Neuronal stem cell (in vitro differentiated cells): ENCODE data around the gene ATL2.

Experiments
- DNase-seq: peaks from one replicate; pipeline ENCODE4 v3.0.0-alpha.2; 2013; ENCODE audit warnings: low spot score
- H2AFZ ChIP-seq: one replicate; pipeline ENCODE4 v1.6.1; 2013; ENCODE audit warnings: mild to moderate bottlenecking, low read length, inconsistent platforms
- H2AK5ac ChIP-seq: 2 replicates; pipeline ENCODE4 v1.6.1; 2013; ENCODE audit warnings: low read depth, mild to moderate bottlenecking, inconsistent platforms, low read length, moderate library complexity, mixed read lengths
- H2BK120ac ChIP-seq: 2 replicates; pipeline ENCODE4 v1.6.1; 2013; ENCODE audit warnings: low read depth, mild to moderate bottlenecking, inconsistent platforms, low read length, moderate library complexity, mixed read lengths
- H2BK12ac ChIP-seq: one replicate; pipeline ENCODE4 v1.6.1; 2013; ENCODE audit warnings: low read length, inconsistent platforms
- H2BK15ac ChIP-seq: 2 replicates; pipeline ENCODE4 v1.6.1; 2013; ENCODE audit warnings: mild to moderate bottlenecking, low read length, inconsistent platforms, mixed read lengths
- H2BK5ac ChIP-seq: one replicate; pipeline ENCODE4 v1.6.1; 2013; ENCODE audit warnings: inconsistent platforms, mild to moderate bottlenecking, low read length, moderate library complexity
- H3K14ac ChIP-seq: one replicate; pipeline ENCODE4 v1.6.1; 2013; ENCODE audit warnings: low read length, inconsistent platforms
- H3K18ac ChIP-seq: 2 replicates; pipeline ENCODE4 v1.6.1; 2013; ENCODE audit warnings: low read length, inconsistent platforms
- H3K23ac ChIP-seq: 2 replicates; pipeline ENCODE4 v1.6.1; 2013; ENCODE audit warnings: low read depth, mild to moderate bottlenecking, mixed read lengths, low read length, inconsistent platforms; ENCODE audit not compliant: poor library complexity
- H3K27ac ChIP-seq: replicated peaks from 3 replicates; pipeline ENCODE4 v1.5.1; 2013; ENCODE audit warnings: low read length, inconsistent platforms
- H3K27me3 ChIP-seq, 3 experiments: 2 replicates each; pipeline ENCODE4 v1.6.1; 2013; ENCODE audit warnings: low read length in 3 of 3, mild to moderate bottlenecking in 2 of 3, inconsistent platforms in 1 of 3, low read depth in 1 of 3, mixed read lengths in 1 of 3, moderate library complexity in 1 of 3; ENCODE audit not compliant: control insufficient read depth in 3 of 3, insufficient read depth in 3 of 3
- H3K36me3 ChIP-seq, 2 donors: replicated peaks in 1 of 2; 2 replicates each; pipeline ENCODE4 v1.6.1; 2013; ENCODE audit warnings: low read length in 2 of 2; ENCODE audit not compliant: control insufficient read depth in 2 of 2, insufficient read depth in 2 of 2
- H3K4ac ChIP-seq: 2 replicates; pipeline ENCODE4 v1.6.1; 2013; ENCODE audit warnings: inconsistent platforms, mild to moderate bottlenecking, low read length, moderate library complexity
- H3K4me1 ChIP-seq, 2 donors: 1 replicate in 1 of 2; 2 replicates in 1 of 2; pipeline ENCODE4 v1.6.1; 2013; ENCODE audit warnings: low read length in 2 of 2, low read depth in 1 of 2; ENCODE audit not compliant: control insufficient read depth in 2 of 2, insufficient read depth in 1 of 2
- H3K4me2 ChIP-seq: one replicate; pipeline ENCODE4 v1.6.1; 2013; ENCODE audit warnings: mild to moderate bottlenecking, low read length, inconsistent platforms; ENCODE audit not compliant: insufficient read depth, poor library complexity, severe bottlenecking
- H3K4me3 ChIP-seq, 2 donors: 2 replicates each; pipeline ENCODE4 v1.5.1; 2013; ENCODE audit warnings: low read length in 2 of 2, mild to moderate bottlenecking in 2 of 2, inconsistent platforms in 1 of 2, moderate library complexity in 1 of 2
- H3K79me1 ChIP-seq: one replicate; pipeline ENCODE4 v1.6.1; 2013; ENCODE audit warnings: low read depth, mild to moderate bottlenecking, inconsistent platforms, low read length, moderate library complexity
- H3K9ac ChIP-seq: one replicate; pipeline ENCODE4 v1.6.1; 2013; ENCODE audit warnings: mild to moderate bottlenecking, low read depth, low read length, inconsistent platforms; ENCODE audit not compliant: poor library complexity
- H3K9me3 ChIP-seq, 2 donors: replicated peaks in 1 of 2; 2 replicates each; pipeline versions ENCODE3 to v1.6.1; 2013; ENCODE audit warnings: low read length in 2 of 2, mild to moderate bottlenecking in 2 of 2, inconsistent platforms in 1 of 2, low read depth in 1 of 2, mixed read lengths in 1 of 2, moderate library complexity in 1 of 2; ENCODE audit not compliant: control insufficient read depth in 2 of 2, insufficient read depth in 1 of 2
- H4K8ac ChIP-seq: one replicate; pipeline ENCODE4 v1.6.1; 2013; ENCODE audit warnings: low read depth, mild to moderate bottlenecking, inconsistent platforms, low read length, moderate library complexity
- H4K91ac ChIP-seq: one replicate; pipeline ENCODE4 v1.6.1; 2013; ENCODE audit warnings: low read length, low read depth, mild to moderate bottlenecking, inconsistent platforms; ENCODE audit not compliant: poor library complexity
- WGBS, 2 donors: extraction: QIAGEN DNeasy Blood & Tissue Kit; methylation state at CpG; one replicate each; pipeline ENCODE4 v1.1.7; 2013; ENCODE audit warnings: missing lambda C conversion rate in 2 of 2, mixed read lengths in 1 of 2; ENCODE audit not compliant: insufficient read length in 2 of 2, insufficient replicate concordance in 1 of 2; ENCODE audit errors: extremely low coverage in 2 of 2; 5-methylcytosine and 5-hydroxymethylcytosine counted together

The ATL2 gene

GRCh38 chr2:38264396-38265221, 112.5 kb downstream of the ATL2 start:
- Histone ChIP-seq H3K9me3 (peaks cover 0 to 2% of the 10 kb centered on the region in 2 donors), H3K4me1 (peaks cover 2 to 4% of the 10 kb centered on the region in 2 donors), H3K18ac (no peak overlapping the region), H2BK12ac (no peak overlapping the region), H2AK5ac (no peak overlapping the region), H3K27me3 (peaks cover 0 to 13% (median 0%) of the 10 kb centered on the region in 3 experiments), H4K8ac (no peak overlapping the region), H3K23ac (no peak overlapping the region), H3K9ac (no peak overlapping the region), H3K79me1 (no peaks in the 10 kb centered on the region), H3K4me3 (no peak overlapping the region), H3K4me2 (no peak overlapping the region), H2BK5ac (no peak overlapping the region), H2AFZ (no peak overlapping the region), H4K91ac (no peak overlapping the region), H2BK120ac (no peak overlapping the region), H3K36me3 (no peaks in the 10 kb centered on the region), H3K27ac (no peak overlapping the region), H2BK15ac (no peak overlapping the region), H3K14ac (no peak overlapping the region), H3K4ac (no peak overlapping the region)
- no peak for DNase-seq
- WGBS, 2 donors = no CpG with 5 or more reads among the region's 4 CpGs

- WGBS, 2 donors = no CpG with 5 or more reads among the region's 6 CpGs
- Histone ChIP-seq H3K4me1 (peaks cover 2 to 4% of the 10 kb centered on the region in 2 donors), H2AK5ac (no peak overlapping the region)
These were observed 113.8 kb downstream of the ATL2 start for GRCh38 chr2:38263293-38263692.

GRCh38 chr2:38262069-38262871, 114.8 kb downstream of the ATL2 start:
- no peak overlapping the region for H3K4me2 ChIP-seq
- no peak overlapping the region for H3K27ac ChIP-seq
- no peak overlapping the region for H3K4ac ChIP-seq
- H3K14ac ChIP-seq = no peak overlapping the region
- H3K27me3 ChIP-seq = peaks cover 0 to 13% (median 0%) of the 10 kb centered on the region in 3 experiments
- H3K23ac ChIP-seq = no peak overlapping the region
- peaks cover 0 to 2% of the 10 kb centered on the region in 2 donors for H3K9me3 ChIP-seq
- no peak overlapping the region for H2BK120ac ChIP-seq
- no peak overlapping the region for H3K9ac ChIP-seq
- no peak overlapping the region for H2AK5ac ChIP-seq
- H2BK12ac ChIP-seq = no peak overlapping the region
- H2BK5ac ChIP-seq = no peak overlapping the region
- peak overlapping the region; percentile 17 for H2AFZ ChIP-seq
- no peak overlapping the region for H4K91ac ChIP-seq
- no peak overlapping the region for H4K8ac ChIP-seq
- no peak for DNase-seq
- no CpG with 5 or more reads among the region's 14 CpGs for WGBS, 2 donors
- H3K4me1 ChIP-seq = peaks cover 2 to 4% of the 10 kb centered on the region in 2 donors
- no peaks in the 10 kb centered on the region for H3K79me1 ChIP-seq
- H3K4me3 ChIP-seq = no peak overlapping the region
- peak overlapping the region; percentile 68 for H3K18ac ChIP-seq
- no peaks in the 10 kb centered on the region for H3K36me3 ChIP-seq
- no peak overlapping the region for H2BK15ac ChIP-seq

More at GRCh38 chr2:38263293-38263692, 113.8 kb downstream of the ATL2 start:
- no peak overlapping the region for H3K14ac ChIP-seq
- no peaks in the 10 kb centered on the region for H3K79me1 ChIP-seq
- no peak overlapping the region for H3K9ac ChIP-seq
- H3K9me3 ChIP-seq = peaks cover 0 to 2% of the 10 kb centered on the region in 2 donors
- H3K36me3 ChIP-seq = no peaks in the 10 kb centered on the region
- H4K8ac ChIP-seq = no peak overlapping the region
- H2BK12ac ChIP-seq = no peak overlapping the region
- no peak overlapping the region for H2AFZ ChIP-seq
- H3K4me3 ChIP-seq = no peak overlapping the region
- DNase-seq = no peak
- no peak overlapping the region for H4K91ac ChIP-seq
- no peak overlapping the region for H3K23ac ChIP-seq
- no peak overlapping the region for H3K18ac ChIP-seq
- H3K4ac ChIP-seq = no peak overlapping the region
- H2BK15ac ChIP-seq = no peak overlapping the region
- no peak overlapping the region for H3K4me2 ChIP-seq
- H3K27me3 ChIP-seq = peaks cover 0 to 13% (median 0%) of the 10 kb centered on the region in 3 experiments
- no peak overlapping the region for H2BK5ac ChIP-seq
- no peak overlapping the region for H2BK120ac ChIP-seq
- no peak overlapping the region for H3K27ac ChIP-seq

- H3K27ac ChIP-seq = no peak overlapping the region
- no peak overlapping the region for H3K4ac ChIP-seq
- no peak overlapping the region for H3K4me2 ChIP-seq
- no peak overlapping the region for H3K4me3 ChIP-seq
- H3K18ac ChIP-seq = no peak overlapping the region
- no CpG with 5 or more reads among the region's 10 CpGs for WGBS, 2 donors
- H2BK5ac ChIP-seq = no peak overlapping the region
- H2BK15ac ChIP-seq = no peak overlapping the region
- H3K23ac ChIP-seq = no peak overlapping the region
- no peaks in the 10 kb centered on the region for H3K36me3 ChIP-seq
- peaks cover 2 to 4% of the 10 kb centered on the region in 2 donors for H3K4me1 ChIP-seq
- H3K9me3 ChIP-seq = peaks cover 0 to 2% of the 10 kb centered on the region in 2 donors
- peak overlapping the region; percentile 42 for H2AFZ ChIP-seq
- H3K14ac ChIP-seq = no peak overlapping the region
- DNase-seq = no peak
- H3K9ac ChIP-seq = no peak overlapping the region
- H2BK120ac ChIP-seq = no peak overlapping the region
- no peak overlapping the region for H2BK12ac ChIP-seq
- no peaks in the 10 kb centered on the region for H3K79me1 ChIP-seq
- no peak overlapping the region for H2AK5ac ChIP-seq
- no peak overlapping the region for H4K91ac ChIP-seq
- no peak overlapping the region for H4K8ac ChIP-seq
- peaks cover 0 to 13% (median 0%) of the 10 kb centered on the region in 3 experiments for H3K27me3 ChIP-seq
These were observed 115.5 kb downstream of the ATL2 start for GRCh38 chr2:38261569-38262068.
